Progenitor cell of endocrine pancreas (in vitro differentiated cells): ENCODE measurements around the gene ANKS6. TPM values are rescaled to one million over a fixed set of nuclear protein-coding genes. Genes with fewer than 3 reads are reported as not detected.

Experiments
- DNase-seq: peaks from one replicate; pipeline ENCODE4 v3.0.0; 2021; ENCODE audit warnings: low spot score; ENCODE audit not compliant: unreplicated experiment
- H3K27ac Mint-ChIP-seq: 2 replicates; pipeline ENCODE4 v1.8.0; 2021; ENCODE audit warnings: mild to moderate bottlenecking, moderate library complexity, mixed read lengths
- H3K27me3 Mint-ChIP-seq: 2 replicates; pipeline ENCODE4 v1.8.0; 2021; ENCODE audit warnings: mixed read lengths
- H3K36me3 Mint-ChIP-seq: 2 replicates; pipeline ENCODE4 v1.8.0; 2022; ENCODE audit warnings: mixed read lengths; ENCODE audit not compliant: insufficient read depth
- H3K4me1 Mint-ChIP-seq: 2 replicates; pipeline ENCODE4 v1.8.0; 2021; ENCODE audit warnings: low read depth, mixed read lengths
- H3K4me3 Mint-ChIP-seq: 2 replicates; pipeline ENCODE4 v1.8.0; 2021; ENCODE audit warnings: low read depth, mild to moderate bottlenecking, moderate library complexity, mixed read lengths
- H3K9me3 Mint-ChIP-seq: 2 replicates; pipeline ENCODE4 v1.8.0; 2021; ENCODE audit warnings: low read depth, mixed read lengths
- total RNA-seq: library from RNA; stranded (reverse); gene quantifications from 2 replicates; pipeline ENCODE4 v1.2.1, GENCODE V29; 2021
- TF ChIP-seq, protein P1 (sequence below): fragments of 200-600 bp; sonication (generic); IDR thresholded peaks from one replicate; pipeline ENCODE4 v1.5.0; 2021; ENCODE audit warnings: antibody characterized with exemption, mild to moderate bottlenecking; ENCODE audit not compliant: unreplicated experiment

ANKS6 gene
- total RNA-seq, 1 donor from 2014 or later = 39.7 TPM

DNA sequence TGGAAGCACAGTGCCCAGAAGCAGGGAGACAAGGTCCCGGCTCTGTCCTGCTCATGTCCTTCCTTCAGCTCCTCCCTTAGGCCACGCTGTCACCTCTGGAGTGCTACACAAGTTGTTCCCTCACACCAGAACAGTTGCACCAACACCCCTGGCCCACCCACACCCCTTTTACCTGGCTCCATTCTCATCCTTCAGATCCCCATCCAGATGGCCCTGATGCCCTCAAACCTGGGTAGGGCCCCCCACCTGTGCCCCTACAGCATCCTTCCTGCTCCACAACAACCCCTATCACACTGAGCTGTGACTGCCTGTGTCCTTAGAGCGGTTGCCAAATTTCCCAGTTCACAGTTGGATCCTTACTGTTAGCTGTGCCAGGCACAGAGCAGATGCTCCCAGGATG, 29.2 kb downstream of the ANKS6 start:
- H3K4me1 Mint-ChIP-seq = no peaks in the 10 kb centered on the region
- no peaks in the 10 kb centered on the region for H3K27me3 Mint-ChIP-seq
- TF ChIP-seq, protein P1, sequence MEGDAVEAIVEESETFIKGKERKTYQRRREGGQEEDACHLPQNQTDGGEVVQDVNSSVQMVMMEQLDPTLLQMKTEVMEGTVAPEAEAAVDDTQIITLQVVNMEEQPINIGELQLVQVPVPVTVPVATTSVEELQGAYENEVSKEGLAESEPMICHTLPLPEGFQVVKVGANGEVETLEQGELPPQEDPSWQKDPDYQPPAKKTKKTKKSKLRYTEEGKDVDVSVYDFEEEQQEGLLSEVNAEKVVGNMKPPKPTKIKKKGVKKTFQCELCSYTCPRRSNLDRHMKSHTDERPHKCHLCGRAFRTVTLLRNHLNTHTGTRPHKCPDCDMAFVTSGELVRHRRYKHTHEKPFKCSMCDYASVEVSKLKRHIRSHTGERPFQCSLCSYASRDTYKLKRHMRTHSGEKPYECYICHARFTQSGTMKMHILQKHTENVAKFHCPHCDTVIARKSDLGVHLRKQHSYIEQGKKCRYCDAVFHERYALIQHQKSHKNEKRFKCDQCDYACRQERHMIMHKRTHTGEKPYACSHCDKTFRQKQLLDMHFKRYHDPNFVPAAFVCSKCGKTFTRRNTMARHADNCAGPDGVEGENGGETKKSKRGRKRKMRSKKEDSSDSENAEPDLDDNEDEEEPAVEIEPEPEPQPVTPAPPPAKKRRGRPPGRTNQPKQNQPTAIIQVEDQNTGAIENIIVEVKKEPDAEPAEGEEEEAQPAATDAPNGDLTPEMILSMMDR = no peak
- H3K4me3 Mint-ChIP-seq = no peak overlapping the region
- no peak overlapping the region for H3K27ac Mint-ChIP-seq
- peaks cover 39% of the 10 kb centered on the region for H3K36me3 Mint-ChIP-seq
- DNase-seq = no peak
- H3K9me3 Mint-ChIP-seq = peaks cover 10% of the 10 kb centered on the region

DNA sequence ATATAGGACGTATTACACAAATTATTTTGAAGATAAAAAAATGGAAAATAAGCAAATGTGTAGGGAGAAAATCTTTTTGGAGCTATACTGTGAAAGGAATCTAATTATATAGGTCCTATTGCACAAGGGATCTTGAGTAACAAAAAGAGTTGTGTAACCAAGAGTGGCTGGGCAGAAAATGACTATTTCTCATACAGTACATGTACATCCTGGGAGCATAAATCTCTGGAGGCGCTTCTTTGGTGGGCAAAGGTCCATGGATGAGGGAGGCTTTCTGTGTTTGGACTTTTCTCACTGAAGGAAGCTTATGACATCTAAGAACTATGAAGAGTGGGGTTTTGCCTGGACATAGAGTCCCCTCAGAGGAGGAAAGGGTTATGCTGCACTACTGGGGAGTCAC, 29.8 kb downstream of the ANKS6 start:
- Mint-ChIP-seq H3K4me3 (no peak overlapping the region), H3K4me1 (no peaks in the 10 kb centered on the region), H3K27me3 (no peaks in the 10 kb centered on the region), H3K9me3 (peaks cover 10% of the 10 kb centered on the region), H3K36me3 (peaks cover 39% of the 10 kb centered on the region), H3K27ac (no peak overlapping the region)
- TF ChIP-seq, protein P1 = no peak
- DNase-seq = no peak

DNA sequence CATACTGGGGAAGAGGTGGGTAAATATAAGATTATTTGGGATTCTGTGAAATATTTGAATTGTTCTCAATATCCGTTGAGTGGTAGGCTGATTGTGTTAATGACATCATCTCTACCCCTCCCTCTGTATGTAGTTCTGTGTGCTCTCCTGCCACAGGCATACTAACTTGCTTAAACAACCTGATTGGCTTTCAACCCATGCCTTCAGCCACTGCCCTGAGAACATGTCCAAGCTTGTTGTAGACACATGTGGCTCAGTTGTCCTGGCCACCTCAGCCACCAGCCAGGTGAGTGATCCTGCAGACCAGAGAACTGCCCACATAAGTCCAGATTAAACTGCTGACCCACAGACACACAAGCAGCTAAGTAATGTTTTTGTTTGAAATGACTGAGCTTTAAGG, 31.1 kb downstream of the ANKS6 start:
- no peak for DNase-seq
- peaks cover 38% of the 10 kb centered on the region for H3K36me3 Mint-ChIP-seq
- TF ChIP-seq, protein P1 = no peak
- H3K4me3 Mint-ChIP-seq = no peak overlapping the region
- H3K9me3 Mint-ChIP-seq = peaks cover 10% of the 10 kb centered on the region
- no peaks in the 10 kb centered on the region for H3K4me1 Mint-ChIP-seq
- no peaks in the 10 kb centered on the region for H3K27me3 Mint-ChIP-seq
- no peak overlapping the region for H3K27ac Mint-ChIP-seq

DNA sequence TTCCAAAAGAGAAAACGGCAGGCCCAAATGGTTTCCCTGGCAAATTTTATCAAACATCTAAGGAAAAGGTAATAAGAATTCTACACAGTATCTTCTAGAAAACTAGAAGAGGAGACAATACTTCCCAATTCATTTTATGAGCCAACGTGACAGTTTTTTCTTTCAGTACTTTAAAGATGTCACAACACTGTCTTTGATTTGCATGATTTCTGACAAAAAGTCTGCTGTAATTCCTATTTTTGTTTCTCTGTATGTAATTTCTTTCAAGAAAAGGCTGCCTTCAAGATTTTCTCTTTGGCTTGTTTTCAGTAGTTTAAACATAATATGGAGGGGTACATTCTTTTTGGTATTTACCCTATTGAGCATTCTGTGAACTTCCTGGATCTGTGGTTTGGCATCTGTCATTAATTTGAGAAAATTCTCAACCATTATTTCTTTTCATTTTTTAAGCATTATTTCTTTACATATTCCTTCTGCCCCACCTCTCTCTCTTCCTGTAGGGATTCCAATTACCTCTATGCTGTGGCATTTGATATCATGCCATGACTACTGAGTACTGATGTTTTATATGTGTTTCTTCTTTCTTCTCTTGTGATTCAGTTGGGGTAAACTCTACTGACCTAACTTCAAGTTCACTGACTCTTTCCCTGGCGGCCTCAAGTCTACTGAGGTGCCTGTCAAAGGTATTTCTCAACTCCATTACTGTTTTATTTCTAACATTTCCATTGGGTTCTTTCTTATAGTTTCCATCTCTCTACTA, 32.2 kb downstream of the ANKS6 start:
- H3K27me3 Mint-ChIP-seq = no peaks in the 10 kb centered on the region
- DNase-seq = no peak
- no peak overlapping the region for H3K4me3 Mint-ChIP-seq
- H3K4me1 Mint-ChIP-seq = no peaks in the 10 kb centered on the region
- peaks cover 43% of the 10 kb centered on the region for H3K36me3 Mint-ChIP-seq
- H3K27ac Mint-ChIP-seq = no peak overlapping the region
- peaks cover 16% of the 10 kb centered on the region for H3K9me3 Mint-ChIP-seq
- TF ChIP-seq, protein P1 = no peak

DNA sequence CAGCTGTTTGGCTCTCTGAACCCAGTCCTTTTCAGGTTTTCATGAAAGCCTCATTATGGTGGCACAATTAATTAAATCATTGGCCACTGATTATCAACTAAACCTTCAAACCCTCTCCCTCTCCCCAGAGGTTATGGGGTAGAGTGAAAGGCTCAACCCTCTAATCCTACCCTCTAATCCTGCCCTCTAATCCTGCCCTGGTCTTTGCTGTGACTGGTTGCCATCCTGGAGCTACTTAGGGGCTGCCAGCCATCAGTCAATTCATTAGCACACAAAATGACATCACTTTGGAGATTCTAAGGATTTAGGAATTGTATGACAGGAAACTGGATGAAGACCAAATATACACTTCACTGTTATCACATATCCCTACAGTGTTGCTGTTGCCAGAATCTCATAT, 36.1 kb downstream of the ANKS6 start:
- Mint-ChIP-seq H3K36me3 (peaks cover 59% of the 10 kb centered on the region), H3K9me3 (peaks cover 26% of the 10 kb centered on the region), H3K4me3 (no peak overlapping the region), H3K27me3 (no peaks in the 10 kb centered on the region), H3K27ac (no peak overlapping the region), H3K4me1 (no peaks in the 10 kb centered on the region)
- TF ChIP-seq, protein P1 = no peak
- no peak for DNase-seq
